CD14-positive monocyte (primary cell): ENCODE results near the gene SLC25A26. TPM values are rescaled to one million over a fixed set of nuclear protein-coding genes. Genes with fewer than 3 reads are reported as not detected.

Source experiments
- DNase-seq, 3 donors: peaks; one replicate each; pipeline ENCODE4 v3.0.0-alpha.2; 2011 to 2022
- H2AFZ ChIP-seq: 2 replicates; pipeline ENCODE4 v1.6.0; 2012; ENCODE audit warnings: mild to moderate bottlenecking, low read depth, low read length, inconsistent platforms; ENCODE audit not compliant: insufficient read depth, poor library complexity, severe bottlenecking
- H3K27ac ChIP-seq, 2 donors: 1 replicate in 1 of 2; 2 replicates in 1 of 2; pipeline ENCODE4 v1.5.1; 2012 to 2013; ENCODE audit warnings: low read length in 2 of 2, control low read depth in 1 of 2, inconsistent platforms in 1 of 2, low read depth in 1 of 2, mild to moderate bottlenecking in 1 of 2
- H3K27me3 ChIP-seq, 2 donors: one replicate each; pipeline versions ENCODE4 v1.6.0 to v1.6.1; 2011 to 2013; ENCODE audit warnings: low read length in 2 of 2; ENCODE audit not compliant: control insufficient read depth in 2 of 2, insufficient read depth in 2 of 2
- H3K36me3 ChIP-seq, 2 donors: replicated peaks in 1 of 2; 1 replicate in 1 of 2; 2 replicates in 1 of 2; pipeline versions ENCODE4 v1.5.1 to v1.6.1; 2012 to 2013; ENCODE audit warnings: low read length in 2 of 2, control low read depth in 1 of 2, inconsistent platforms in 1 of 2, mild to moderate bottlenecking in 1 of 2; ENCODE audit not compliant: insufficient read depth in 2 of 2, control insufficient read depth in 1 of 2
- H3K4me1 ChIP-seq, 2 donors: 1 replicate in 1 of 2; 2 replicates in 1 of 2; pipeline versions ENCODE4 v1.5.1 to v1.6.1; 2012 to 2013; ENCODE audit warnings: low read length in 2 of 2, control low read depth in 1 of 2, inconsistent platforms in 1 of 2, mild to moderate bottlenecking in 1 of 2, moderate library complexity in 1 of 2; ENCODE audit not compliant: insufficient read depth in 2 of 2, control insufficient read depth in 1 of 2
- H3K4me2 ChIP-seq: replicated peaks from 2 replicates; pipeline ENCODE3; 2012; ENCODE audit warnings: low read length, moderate library complexity, mild to moderate bottlenecking; ENCODE audit not compliant: poor library complexity, severe bottlenecking; ENCODE audit errors: extremely low read depth
- H3K4me3 ChIP-seq, 3 experiments: fragments of 200-600 bp in 1 of 3; sonication (generic) in 1 of 3; replicated peaks in 1 of 3; 1 replicate in 2 of 3; 2 replicates in 1 of 3; pipeline ENCODE4 v1.5.1; 2011 to 2013; ENCODE audit warnings: low read length in 3 of 3, mild to moderate bottlenecking in 3 of 3, control low read depth in 2 of 3, low read depth in 2 of 3, inconsistent platforms in 1 of 3, moderate library complexity in 1 of 3
- H3K79me2 ChIP-seq: 2 replicates; pipeline ENCODE4 v1.6.0; 2012; ENCODE audit warnings: mild to moderate bottlenecking, control low read depth, inconsistent platforms, low read length, moderate library complexity; ENCODE audit not compliant: insufficient read depth
- H3K9ac ChIP-seq: 2 replicates; pipeline ENCODE4 v1.6.0; 2017; ENCODE audit warnings: low read length, mild to moderate bottlenecking; ENCODE audit not compliant: insufficient read depth, poor library complexity, severe bottlenecking
- H3K9me3 ChIP-seq, 2 donors: replicated peaks in 1 of 2; 1 replicate in 1 of 2; 2 replicates in 1 of 2; pipeline versions ENCODE4 v1.5.1 to v1.6.1; 2012 to 2013; ENCODE audit warnings: low read length in 2 of 2, control low read depth in 1 of 2; ENCODE audit not compliant: control insufficient read depth in 1 of 2, insufficient read depth in 1 of 2
- H4K20me1 ChIP-seq: 2 replicates; pipeline ENCODE4 v1.6.0; 2012; ENCODE audit warnings: mild to moderate bottlenecking, low read length, control low read depth, moderate library complexity; ENCODE audit not compliant: insufficient read depth
- H3K27ac Mint-ChIP-seq, 7 donors: one replicate each; pipeline ENCODE4 v1.8.0; 2020; ENCODE audit warnings: mild to moderate bottlenecking in 7 of 7, mixed read lengths in 7 of 7, moderate library complexity in 6 of 7, inconsistent platforms in 2 of 7
- H3K27me3 Mint-ChIP-seq, 3 donors: one replicate each; pipeline ENCODE4 v1.8.0; 2021 to 2022; ENCODE audit warnings: low read depth in 3 of 3, mild to moderate bottlenecking in 3 of 3, mixed read lengths in 3 of 3, moderate library complexity in 3 of 3, inconsistent platforms in 1 of 3
- H3K36me3 Mint-ChIP-seq, 2 donors: one replicate each; pipeline ENCODE4 v1.8.0; 2020; ENCODE audit warnings: mixed read lengths in 2 of 2, inconsistent platforms in 1 of 2, mild to moderate bottlenecking in 1 of 2
- H3K4me1 Mint-ChIP-seq: one replicate; pipeline ENCODE4 v1.8.0; 2020; ENCODE audit warnings: mild to moderate bottlenecking, mixed read lengths
- H3K4me3 Mint-ChIP-seq, 2 donors: one replicate each; pipeline ENCODE4 v1.8.0; 2020; ENCODE audit warnings: mild to moderate bottlenecking in 2 of 2, mixed read lengths in 2 of 2, moderate library complexity in 1 of 2
- H3K9me3 Mint-ChIP-seq, 7 donors: one replicate each; pipeline ENCODE4 v1.8.0; 2020 to 2022; ENCODE audit warnings: mixed read lengths in 7 of 7, mild to moderate bottlenecking in 6 of 7, moderate library complexity in 6 of 7, inconsistent platforms in 2 of 7
- WGBS: methylation state at CpG from one replicate; pipeline ENCODE4 v1.1.5; 2013; ENCODE audit warnings: missing lambda C conversion rate; ENCODE audit not compliant: insufficient coverage; 5-methylcytosine and 5-hydroxymethylcytosine counted together
- intact Hi-C, 2 donors: fragments of 100-400 bp; cut with micrococcal nuclease; formaldehyde crosslinking; loops; one replicate each; pipeline versions ENCODE4 v1.15.0 to v1.15.1; 2023
- polyA plus RNA-seq, 3 donors: library from polyadenylated mRNA; depleted of rRNA in 1 of 3; unstranded in 2 of 3; stranded (reverse) in 1 of 3; fragments of 300-500 nt in 2 of 3; fragments of >200 nt in 1 of 3; fragmentation: Illumina TruSeq in 2 of 3; gene quantifications; 1 replicate in 2 of 3; 2 replicates in 1 of 3; pipeline ENCODE4 v1.2.3, GENCODE V29; 2012 to 2021
- TF ChIP-seq, protein P1 (sequence below): fragments of 200-600 bp; IDR thresholded peaks from one replicate; pipeline ENCODE4 v1.8.0; 2022; ENCODE audit warnings: antibody characterized with exemption, mild to moderate bottlenecking

The SLC25A26 gene
- polyA plus RNA-seq, 3 donors: 11.6 to 23.0 (median 14.4) TPM

DNA sequence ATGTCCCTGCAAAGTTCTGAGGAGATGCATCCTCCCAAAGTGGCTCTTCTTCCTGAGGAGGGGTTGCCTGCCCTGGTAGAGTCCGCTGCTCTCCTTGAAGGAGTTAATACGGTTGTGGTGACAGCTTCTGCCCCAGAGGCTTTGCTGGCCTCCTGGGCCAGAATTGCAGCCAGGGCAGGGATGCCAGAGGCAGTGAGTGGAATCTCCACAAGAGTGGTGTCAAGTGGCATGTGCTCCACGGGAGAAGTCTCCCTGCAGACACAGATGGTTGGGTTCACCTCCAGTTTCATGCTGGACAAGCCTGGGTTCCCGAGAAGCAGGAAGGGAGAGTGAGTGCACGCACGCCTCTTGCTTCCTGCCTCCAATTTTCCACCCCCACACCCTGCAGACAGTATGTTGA, 105.5 kb downstream of the SLC25A26 start:
- peaks cover under 1% of the 10 kb centered on the region for H3K4me1 Mint-ChIP-seq
- no peak overlapping the region for H3K9ac ChIP-seq

DNA sequence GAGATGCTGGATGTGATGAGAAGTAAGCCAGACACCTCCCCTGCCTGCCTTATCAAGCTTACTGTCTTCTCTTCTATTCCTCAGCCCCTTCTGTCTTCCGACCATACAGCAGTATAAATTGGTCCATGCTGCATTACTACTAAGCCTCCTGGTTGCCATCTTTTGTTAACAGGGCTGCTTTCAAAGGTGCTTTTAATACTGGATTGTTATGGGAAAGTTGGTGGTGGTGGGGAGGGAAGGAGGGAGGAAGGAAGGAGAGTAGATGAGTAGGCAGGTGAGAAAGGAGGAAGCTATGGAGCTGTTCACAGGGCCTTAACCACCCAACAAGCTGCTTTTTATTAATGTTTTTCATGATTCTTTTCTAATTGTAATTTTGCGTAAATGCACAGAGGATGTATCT, 114.9 kb downstream of the SLC25A26 start:
- no peak overlapping the region for H3K27ac Mint-ChIP-seq
- no peak overlapping the region for H2AFZ ChIP-seq
- H3K9me3 ChIP-seq: no peaks in the 10 kb centered on the region
- H3K79me2 ChIP-seq: no peaks in the 10 kb centered on the region
- intact Hi-C loops: no loop called here
- H3K4me1 Mint-ChIP-seq: no peaks in the 10 kb centered on the region
- no peak overlapping the region for H3K27ac ChIP-seq
- no peak overlapping the region for H3K4me3 Mint-ChIP-seq
- H3K9me3 Mint-ChIP-seq: peaks cover 0 to 3% (median 0%) of the 10 kb centered on the region in 7 donors
- TF ChIP-seq, protein P1, sequence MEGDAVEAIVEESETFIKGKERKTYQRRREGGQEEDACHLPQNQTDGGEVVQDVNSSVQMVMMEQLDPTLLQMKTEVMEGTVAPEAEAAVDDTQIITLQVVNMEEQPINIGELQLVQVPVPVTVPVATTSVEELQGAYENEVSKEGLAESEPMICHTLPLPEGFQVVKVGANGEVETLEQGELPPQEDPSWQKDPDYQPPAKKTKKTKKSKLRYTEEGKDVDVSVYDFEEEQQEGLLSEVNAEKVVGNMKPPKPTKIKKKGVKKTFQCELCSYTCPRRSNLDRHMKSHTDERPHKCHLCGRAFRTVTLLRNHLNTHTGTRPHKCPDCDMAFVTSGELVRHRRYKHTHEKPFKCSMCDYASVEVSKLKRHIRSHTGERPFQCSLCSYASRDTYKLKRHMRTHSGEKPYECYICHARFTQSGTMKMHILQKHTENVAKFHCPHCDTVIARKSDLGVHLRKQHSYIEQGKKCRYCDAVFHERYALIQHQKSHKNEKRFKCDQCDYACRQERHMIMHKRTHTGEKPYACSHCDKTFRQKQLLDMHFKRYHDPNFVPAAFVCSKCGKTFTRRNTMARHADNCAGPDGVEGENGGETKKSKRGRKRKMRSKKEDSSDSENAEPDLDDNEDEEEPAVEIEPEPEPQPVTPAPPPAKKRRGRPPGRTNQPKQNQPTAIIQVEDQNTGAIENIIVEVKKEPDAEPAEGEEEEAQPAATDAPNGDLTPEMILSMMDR: no peak
- H3K9ac ChIP-seq: no peak overlapping the region
- DNase-seq: no peak
- no peaks in the 10 kb centered on the region for H3K4me1 ChIP-seq
- no peak overlapping the region for H3K4me2 ChIP-seq
- no peaks in the 10 kb centered on the region for H3K36me3 Mint-ChIP-seq
- H3K27me3 Mint-ChIP-seq: no peaks in the 10 kb centered on the region
- H3K27me3 ChIP-seq: no peaks in the 10 kb centered on the region
- H4K20me1 ChIP-seq: no peaks in the 10 kb centered on the region
- no peak overlapping the region for H3K4me3 ChIP-seq
- no peaks in the 10 kb centered on the region for H3K36me3 ChIP-seq
- no CpG with 5 or more reads among the region's 2 CpGs for WGBS

More for the DNA sequence above, 105.5 kb downstream of the SLC25A26 start:
- no peaks in the 10 kb centered on the region for H3K36me3 ChIP-seq
- 75% methylated on average over 4 of the region's 6 CpGs for WGBS
- H3K27me3 Mint-ChIP-seq: no peaks in the 10 kb centered on the region
- no peaks in the 10 kb centered on the region for H3K27me3 ChIP-seq
- H2AFZ ChIP-seq: no peak overlapping the region
- peaks cover 0 to 11% (median 7%) of the 10 kb centered on the region in 7 donors for H3K9me3 Mint-ChIP-seq
- H3K79me2 ChIP-seq: no peaks in the 10 kb centered on the region
- intact Hi-C loops: no loop called here
- H4K20me1 ChIP-seq: no peaks in the 10 kb centered on the region
- no peak overlapping the region for H3K27ac Mint-ChIP-seq
- TF ChIP-seq, protein P1: no peak
- H3K36me3 Mint-ChIP-seq: peaks cover 0 to under 1% of the 10 kb centered on the region in 2 donors
- DNase-seq: no peak
- H3K4me3 Mint-ChIP-seq: no peak overlapping the region
- no peak overlapping the region for H3K27ac ChIP-seq
- no peak overlapping the region for H3K4me3 ChIP-seq
- H3K4me2 ChIP-seq: no peak overlapping the region
- peaks cover 3 to 6% of the 10 kb centered on the region in 2 donors for H3K9me3 ChIP-seq
- H3K4me1 ChIP-seq: no peaks in the 10 kb centered on the region
